GM21423 (cell line): ENCODE data around the gene UBL4A.
"Not testable (repeated sequence)": the region's sequence is repeated elsewhere in the genome, so short reads cannot be mapped to it uniquely, and the experiment has no call there.

Experiments
- ATAC-seq: cut with Tn5 transposase; IDR thresholded peaks from one replicate; pipeline ENCODE4 v1.9.1; 2021; ENCODE audit warnings: mild to moderate bottlenecking, moderate library complexity; ENCODE audit not compliant: unreplicated experiment

Gene UBL4A

GRCh38 chrX:154509455-154509854 lies 23.0 kb upstream of the UBL4A start:
- ATAC-seq = no peak

DNA sequence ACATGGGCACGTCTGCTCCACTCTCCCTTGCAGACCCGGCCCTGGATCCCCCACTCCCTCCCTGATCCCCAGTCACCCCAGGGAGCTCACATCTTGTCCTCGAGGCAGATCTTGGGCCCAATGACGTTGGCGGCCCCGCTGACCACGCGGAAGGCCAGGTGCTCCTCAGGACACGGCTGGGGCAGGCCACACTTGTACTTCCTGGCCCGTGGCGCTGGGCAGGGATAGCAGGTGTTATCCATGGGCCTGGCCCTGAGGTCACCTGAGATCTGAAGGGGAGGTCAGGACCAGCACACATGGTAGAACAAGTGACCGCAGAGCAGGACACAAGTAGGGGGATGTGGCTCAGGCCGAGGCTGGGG lies 21.9 kb upstream of the UBL4A start:
- ATAC-seq = no peak

GRCh38 chrX:154507673-154508383 lies 21.4 kb upstream of the UBL4A start:
- no peak for ATAC-seq

DNA sequence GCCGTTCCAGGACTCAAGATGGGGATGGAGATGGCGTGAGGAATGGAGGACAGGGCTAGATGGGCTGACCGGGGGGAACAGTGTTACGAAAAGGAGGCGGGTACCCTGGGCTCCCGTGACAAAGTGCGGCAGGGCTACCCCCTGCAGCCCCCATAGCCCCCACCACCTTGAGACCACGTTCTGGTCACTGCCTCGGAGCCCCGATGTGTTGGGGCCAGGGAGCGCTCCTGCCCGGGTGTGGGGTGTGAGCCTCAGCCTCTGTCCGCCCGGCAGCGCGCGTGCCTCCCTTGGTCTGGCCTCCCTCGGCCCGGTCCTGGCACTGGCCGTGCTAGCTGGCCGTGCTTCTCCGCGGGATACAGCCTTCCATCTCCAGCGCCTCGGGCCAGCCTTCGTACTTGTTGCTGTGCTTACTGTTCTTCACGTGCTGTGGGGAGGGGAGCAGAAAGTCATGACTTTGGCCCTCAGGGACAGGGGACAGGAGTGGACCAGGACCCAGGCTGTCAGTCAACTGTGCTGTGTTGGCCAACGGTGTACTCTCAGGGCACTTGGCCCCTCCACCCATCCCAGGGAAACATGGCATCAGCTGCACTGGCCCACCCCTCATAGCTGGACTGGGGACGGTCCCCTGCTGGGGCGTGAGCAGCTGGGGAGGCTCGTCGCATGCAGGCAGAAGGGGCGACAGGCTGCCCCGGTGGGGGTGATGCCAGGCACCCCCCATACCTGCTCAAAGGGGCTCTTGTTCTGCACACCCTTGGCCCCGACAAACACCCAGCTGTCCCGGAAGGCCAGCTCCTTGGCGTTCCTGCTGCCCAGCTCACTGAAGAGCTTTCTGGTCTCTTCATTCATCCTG lies 20.3 kb upstream of the UBL4A start:
- no peak for ATAC-seq

GRCh38 chrX:154505734-154506133 lies 19.3 kb upstream of the UBL4A start:
- ATAC-seq = no peak

DNA sequence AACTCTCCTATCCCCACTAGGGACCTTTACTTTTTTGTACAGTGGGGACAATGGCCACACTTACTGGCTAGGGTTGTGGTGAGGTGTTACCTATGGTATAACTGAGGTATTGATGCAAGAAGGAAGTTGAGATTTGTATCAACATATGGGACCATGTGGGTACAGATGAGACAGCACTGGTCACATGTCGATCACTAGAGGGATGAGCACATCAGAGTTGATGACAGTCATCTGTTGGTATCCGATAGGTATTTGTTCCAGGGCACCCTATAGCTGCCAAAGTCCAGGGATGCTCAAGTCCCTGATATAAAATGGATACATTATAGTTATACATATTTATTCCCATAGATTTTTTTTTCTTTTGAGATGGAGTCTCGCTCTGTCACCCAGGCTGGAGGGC lies 16.6 kb upstream of the UBL4A start:
- no peak for ATAC-seq

GRCh38 chrX:154502098-154502497 lies 15.7 kb upstream of the UBL4A start:
- no peak for ATAC-seq

DNA sequence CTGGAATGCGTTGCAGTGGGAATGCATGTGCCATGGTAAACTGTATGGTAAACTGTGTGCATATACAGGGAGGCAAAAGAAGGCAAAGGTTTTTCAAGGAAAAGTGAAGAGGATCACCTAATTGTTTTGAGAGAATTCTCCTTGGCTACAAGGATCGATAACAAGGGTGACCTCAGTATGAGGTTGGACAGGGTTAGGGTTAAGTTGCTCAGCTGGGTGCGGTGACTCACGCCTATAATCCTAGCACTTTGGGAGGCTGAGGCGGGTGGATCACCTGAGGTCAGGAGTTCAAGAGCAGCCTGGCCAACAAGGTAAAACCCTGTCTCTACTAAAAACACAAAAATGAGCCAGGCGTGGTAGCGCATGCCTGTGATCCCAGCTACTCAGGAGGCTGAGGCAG lies 15.0 kb upstream of the UBL4A start:
- not testable (repeated sequence) for ATAC-seq

GRCh38 chrX:154496591-154497137 lies 10.2 kb upstream of the UBL4A start:
- ATAC-seq = not testable (repeated sequence)

- ATAC-seq = no peak
Measured at GRCh38 chrX:154495472-154495922, 9.1 kb upstream of the UBL4A start.

- ATAC-seq = no peak
Measured at GRCh38 chrX:154494715-154495114, 8.3 kb upstream of the UBL4A start.

- peak; percentile 81 for ATAC-seq
Measured at GRCh38 chrX:154490414-154491083, 4.1 kb upstream of the UBL4A start, which contains the start of gene SLC10A3. TSS of gene SLC10A3 (minus strand) at chrX:154490629. CDS start at chrX:154488940, 1,689 bp downstream.

GRCh38 chrX:154490021-154490413 lies 3.6 kb upstream of the UBL4A start:
- peak; percentile 16 for ATAC-seq

GRCh38 chrX:154489182-154489581 lies 2.8 kb upstream of the UBL4A start:
- no peak for ATAC-seq

- no peak for ATAC-seq
Measured at GRCh38 chrX:154488336-154489075, 2.1 kb upstream of the UBL4A start.

DNA sequence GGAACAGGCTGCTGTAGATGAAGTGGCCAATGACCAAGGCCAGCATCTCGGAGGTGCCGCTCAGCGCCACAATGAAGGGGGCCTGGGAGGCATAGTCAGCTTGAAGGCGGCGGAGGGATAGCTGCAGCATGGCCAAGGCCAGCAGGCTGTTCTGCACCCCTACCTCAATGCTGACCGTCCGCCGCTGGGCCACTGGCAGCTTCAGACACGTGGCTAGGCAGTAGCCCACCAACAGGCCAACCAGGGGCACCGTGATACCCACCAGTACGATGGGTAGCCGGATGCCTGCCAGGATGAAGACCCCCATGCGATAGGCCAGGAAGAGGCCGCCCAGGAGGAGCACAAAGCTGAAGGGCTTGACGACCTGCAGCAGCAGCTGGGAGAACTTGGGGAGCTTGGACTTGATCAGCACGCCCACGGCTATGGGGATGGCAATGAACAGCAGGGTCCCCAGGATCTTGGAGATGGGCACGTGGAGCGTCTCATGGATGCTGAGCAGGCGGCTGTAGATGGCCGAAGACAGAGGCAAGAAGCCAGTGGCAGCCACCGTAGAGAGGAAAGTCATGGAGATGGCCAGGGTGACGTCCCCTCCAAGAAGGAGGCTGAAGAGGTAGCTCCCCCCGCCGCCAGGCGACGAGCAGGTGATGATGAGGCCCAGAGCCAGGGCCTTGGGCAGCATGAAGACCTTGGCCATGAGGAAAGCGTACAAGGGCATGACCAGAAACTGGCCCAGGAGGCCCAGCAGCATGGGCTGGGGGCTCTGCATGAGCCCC lies 1.3 kb upstream of the UBL4A start:
- no peak for ATAC-seq

GRCh38 chrX:154486052-154486395 lies 391 bp downstream of the UBL4A start:
- peak; percentile 5 for ATAC-seq

DNA sequence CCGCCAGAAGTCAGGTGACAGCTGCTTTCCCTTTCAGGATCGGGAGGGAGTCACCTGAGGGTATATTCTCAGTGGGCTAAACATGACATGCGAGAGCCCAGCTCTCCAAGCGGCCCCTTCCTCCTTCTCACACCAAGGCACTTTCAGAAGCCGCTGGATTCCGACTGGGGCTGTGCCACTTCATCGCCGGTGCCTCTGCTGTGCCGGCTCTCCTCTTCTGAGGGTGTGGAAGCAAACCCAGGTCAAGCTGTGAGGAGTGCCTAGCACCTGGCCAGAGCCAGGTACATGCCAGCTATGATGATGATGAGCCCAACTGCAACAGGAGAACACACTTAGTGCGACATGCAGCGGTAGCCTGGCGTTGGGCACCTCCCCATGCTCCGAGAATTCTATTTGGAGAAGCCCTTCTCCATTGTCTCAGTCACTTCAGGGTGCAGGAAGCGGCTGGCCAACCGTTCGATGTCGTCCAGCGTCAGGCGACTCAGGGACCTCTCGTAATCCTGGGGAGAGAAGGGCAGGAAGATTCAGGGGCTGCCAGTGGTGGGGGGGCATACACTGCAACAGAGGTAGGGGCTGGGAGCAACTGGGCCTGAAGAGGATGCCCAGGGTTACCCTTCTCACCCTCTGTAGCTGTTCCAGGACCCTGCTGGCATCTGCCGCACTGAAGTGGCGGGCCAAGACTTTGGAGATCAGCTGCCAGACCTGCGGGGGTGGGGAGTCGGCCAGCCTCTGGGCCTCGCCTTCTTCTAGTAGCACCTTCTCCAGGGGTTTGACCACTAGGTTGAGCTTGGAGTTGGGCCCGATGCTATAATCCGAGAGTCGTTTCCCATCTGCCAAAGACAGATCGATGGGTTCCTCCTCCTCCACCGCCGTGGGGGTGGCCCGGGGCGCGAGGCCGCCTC lies 1.0 kb downstream of the UBL4A start:
- ATAC-seq = no peak
